Activated naive CD8-positive, alpha-beta T cell treated with anti-CD3 and anti-CD28 coated beads, Interleukin-2, amount 10 ng/mL, durations not matched to agents 7 days and 5 days (primary cell): ENCODE measurements around the gene SLC25A42. TPM values are rescaled to one million over a fixed set of nuclear protein-coding genes. Genes with fewer than 3 reads are reported as not detected.
"Not testable (repeated sequence)": the region's sequence is repeated elsewhere in the genome, so short reads cannot be mapped to it uniquely, and the experiment has no call there.

Source experiments
- ATAC-seq: fragments of 150-1000 bp; cut with Tn5 transposase; one replicate; pipeline ENCODE4 v1.10.0; 2021; ENCODE audit warnings: low read depth, moderate library complexity
- POLR2A ChIA-PET: fragments of 350-600 bp; sonication (Branson Sonifier 250); formaldehyde crosslinking; loops from one replicate; lab custom pipeline; 2021; ENCODE audit warnings: antibody characterized with exemption; lab: Charles Lee
- DNase-seq: peaks from one replicate; pipeline ENCODE4 v3.0.0; 2021
- H3K27ac Mint-ChIP-seq: one replicate; pipeline ENCODE4 v1.8.0; 2022; ENCODE audit warnings: mild to moderate bottlenecking, mixed read lengths
- H3K27me3 Mint-ChIP-seq: one replicate; pipeline ENCODE4 v1.8.0; 2022; ENCODE audit warnings: mild to moderate bottlenecking, moderate library complexity, mixed read lengths
- H3K36me3 Mint-ChIP-seq: one replicate; pipeline ENCODE4 v1.8.0; 2021; ENCODE audit warnings: mild to moderate bottlenecking, mixed read lengths
- H3K4me1 Mint-ChIP-seq: one replicate; pipeline ENCODE4 v1.8.0; 2021; ENCODE audit warnings: mixed read lengths
- H3K4me3 Mint-ChIP-seq: one replicate; pipeline ENCODE4 v1.8.0; 2022; ENCODE audit warnings: mild to moderate bottlenecking, moderate library complexity, mixed read lengths
- H3K9me3 Mint-ChIP-seq: one replicate; pipeline ENCODE4 v1.8.0; 2021; ENCODE audit warnings: mixed read lengths
- total RNA-seq, 2 experiments: library from RNA; stranded (reverse); gene quantifications; one replicate each; pipeline ENCODE4 v1.2.3, GENCODE V29; 2021

SLC25A42 gene
- total RNA-seq, 2 experiments from 2014 or later: 20.4 to 22.0 TPM

GRCh38 chr19:19145684-19146608 is 82.2 kb downstream of the SLC25A42 start:
- peaks cover 4% of the 10 kb centered on the region for H3K36me3 Mint-ChIP-seq
- POLR2A ChIA-PET: interaction anchor here (0.6 kb wide), 1 partner anchor 113 kb away, joined by 3 read pairs; no protein-coding TSS in a partner anchor
- H3K27ac Mint-ChIP-seq: no peak overlapping the region
- no peaks in the 10 kb centered on the region for H3K27me3 Mint-ChIP-seq
- no peak overlapping the region for H3K4me3 Mint-ChIP-seq
- peak; percentile 86 for ATAC-seq
- peak; percentile 95 for DNase-seq
- H3K9me3 Mint-ChIP-seq: no peaks in the 10 kb centered on the region
- H3K4me1 Mint-ChIP-seq: no peaks in the 10 kb centered on the region

GRCh38 chr19:19146865-19147264 is 83.1 kb downstream of the SLC25A42 start:
- POLR2A ChIA-PET: no interaction called here
- peaks cover 4% of the 10 kb centered on the region for H3K36me3 Mint-ChIP-seq
- H3K4me1 Mint-ChIP-seq: no peaks in the 10 kb centered on the region
- no peak overlapping the region for H3K4me3 Mint-ChIP-seq
- DNase-seq (no peak), ATAC-seq (no peak)
- no peaks in the 10 kb centered on the region for H3K9me3 Mint-ChIP-seq
- H3K27me3 Mint-ChIP-seq: no peaks in the 10 kb centered on the region
- H3K27ac Mint-ChIP-seq: no peak overlapping the region

- DNase-seq: no peak
- no peak overlapping the region for H3K4me3 Mint-ChIP-seq
- H3K4me1 Mint-ChIP-seq: no peaks in the 10 kb centered on the region
- POLR2A ChIA-PET: no interaction called here
- no peaks in the 10 kb centered on the region for H3K27me3 Mint-ChIP-seq
- ATAC-seq: no peak
- H3K27ac Mint-ChIP-seq: no peak overlapping the region
- no peaks in the 10 kb centered on the region for H3K9me3 Mint-ChIP-seq
- H3K36me3 Mint-ChIP-seq: peaks cover 4% of the 10 kb centered on the region
Observed at GRCh38 chr19:19147344-19147743, 83.5 kb downstream of the SLC25A42 start.

- H3K27me3 Mint-ChIP-seq, POLR2A ChIA-PET, H3K4me3 Mint-ChIP-seq, H3K27ac Mint-ChIP-seq, H3K36me3 Mint-ChIP-seq, H3K9me3 Mint-ChIP-seq, ATAC-seq, DNase-seq, H3K4me1 Mint-ChIP-seq: not testable (repeated sequence)
Observed at GRCh38 chr19:19148504-19148903, 84.7 kb downstream of the SLC25A42 start.

GRCh38 chr19:19149435-19149834 is 85.6 kb downstream of the SLC25A42 start:
- H3K9me3 Mint-ChIP-seq: no peaks in the 10 kb centered on the region
- H3K27me3 Mint-ChIP-seq: no peaks in the 10 kb centered on the region
- no peaks in the 10 kb centered on the region for H3K4me1 Mint-ChIP-seq
- POLR2A ChIA-PET: no interaction called here
- no peak for DNase-seq
- no peak overlapping the region for H3K4me3 Mint-ChIP-seq
- H3K27ac Mint-ChIP-seq: no peak overlapping the region
- ATAC-seq: no peak
- peaks cover 4% of the 10 kb centered on the region for H3K36me3 Mint-ChIP-seq

GRCh38 chr19:19151418-19151817 is 87.6 kb downstream of the SLC25A42 start:
- no peaks in the 10 kb centered on the region for H3K4me1 Mint-ChIP-seq
- DNase-seq: no peak
- peaks cover 7% of the 10 kb centered on the region for H3K36me3 Mint-ChIP-seq
- no peak overlapping the region for H3K27ac Mint-ChIP-seq
- no peaks in the 10 kb centered on the region for H3K27me3 Mint-ChIP-seq
- H3K4me3 Mint-ChIP-seq: no peak overlapping the region
- no peaks in the 10 kb centered on the region for H3K9me3 Mint-ChIP-seq
- POLR2A ChIA-PET: no interaction called here
- no peak for ATAC-seq

GRCh38 chr19:19152668-19153384 is 89.0 kb downstream of the SLC25A42 start:
- DNase-seq (no peak), ATAC-seq (no peak)
- POLR2A ChIA-PET: no interaction called here
- peaks cover 7% of the 10 kb centered on the region for H3K36me3 Mint-ChIP-seq
- H3K27ac Mint-ChIP-seq: no peak overlapping the region
- H3K27me3 Mint-ChIP-seq: no peaks in the 10 kb centered on the region
- H3K4me3 Mint-ChIP-seq: no peak overlapping the region
- no peaks in the 10 kb centered on the region for H3K9me3 Mint-ChIP-seq
- H3K4me1 Mint-ChIP-seq: no peaks in the 10 kb centered on the region

- no peak overlapping the region for H3K4me3 Mint-ChIP-seq
- no peaks in the 10 kb centered on the region for H3K4me1 Mint-ChIP-seq
- H3K27me3 Mint-ChIP-seq: no peaks in the 10 kb centered on the region
- no peak for DNase-seq
- H3K27ac Mint-ChIP-seq: no peak overlapping the region
- H3K36me3 Mint-ChIP-seq: peaks cover 3% of the 10 kb centered on the region
- no peaks in the 10 kb centered on the region for H3K9me3 Mint-ChIP-seq
- no peak for ATAC-seq
- POLR2A ChIA-PET: interaction anchor here (0.5 kb wide), 1 partner anchor 59 kb away, joined by 3 read pairs; no protein-coding TSS in a partner anchor
Observed at GRCh38 chr19:19154768-19155494, 91.1 kb downstream of the SLC25A42 start.

GRCh38 chr19:19155495-19156219 is 91.9 kb downstream of the SLC25A42 start:
- Mint-ChIP-seq H3K4me3 (no peak overlapping the region), H3K4me1 (no peaks in the 10 kb centered on the region), H3K27ac (no peak overlapping the region), H3K9me3 (no peaks in the 10 kb centered on the region), H3K27me3 (no peaks in the 10 kb centered on the region), H3K36me3 (peaks cover 3% of the 10 kb centered on the region)
- DNase-seq: no peak
- ATAC-seq: no peak
- POLR2A ChIA-PET: no interaction called here

- POLR2A ChIA-PET: no interaction called here
- Mint-ChIP-seq H3K27me3 (no peaks in the 10 kb centered on the region), H3K4me3 (no peak overlapping the region), H3K4me1 (no peaks in the 10 kb centered on the region), H3K27ac (no peak overlapping the region), H3K9me3 (no peaks in the 10 kb centered on the region), H3K36me3 (peaks cover 3% of the 10 kb centered on the region)
- ATAC-seq (no peak), DNase-seq (no peak)
Observed at GRCh38 chr19:19157808-19158207, 94.0 kb downstream of the SLC25A42 start.

- no peaks in the 10 kb centered on the region for H3K4me1 Mint-ChIP-seq
- no peaks in the 10 kb centered on the region for H3K27me3 Mint-ChIP-seq
- H3K9me3 Mint-ChIP-seq: no peaks in the 10 kb centered on the region
- POLR2A ChIA-PET: no interaction called here
- peaks cover 3% of the 10 kb centered on the region for H3K36me3 Mint-ChIP-seq
- no peak for ATAC-seq
- H3K27ac Mint-ChIP-seq: no peak overlapping the region
- DNase-seq: no peak
- no peak overlapping the region for H3K4me3 Mint-ChIP-seq
Observed at GRCh38 chr19:19159534-19159933, 95.7 kb downstream of the SLC25A42 start.

GRCh38 chr19:19160461-19161035 is 96.8 kb downstream of the SLC25A42 start:
- POLR2A ChIA-PET: no interaction called here
- no peaks in the 10 kb centered on the region for H3K27me3 Mint-ChIP-seq
- H3K4me1 Mint-ChIP-seq: no peaks in the 10 kb centered on the region
- no peak overlapping the region for H3K4me3 Mint-ChIP-seq
- no peaks in the 10 kb centered on the region for H3K36me3 Mint-ChIP-seq
- no peak for DNase-seq
- H3K9me3 Mint-ChIP-seq: no peaks in the 10 kb centered on the region
- no peak overlapping the region for H3K27ac Mint-ChIP-seq
- no peak for ATAC-seq
